ENCODE measurements around the gene XCR1.

XCR1 gene

GRCh38 chr3:45992821-45993221 is 34.5 kb downstream of the XCR1 start:
- H3K4me3 ChIP-seq (ENCODE audit: low read length): 0 out of 2 replicates have a peak overlapping the region, but pooled peaks have one; percentile 6
- peaks cover 3% of the 10 kb centered on the region; the same call in 1 of the 2 replicates for H3K36me3 ChIP-seq (ENCODE audit: control insufficient read depth, low read length)
- H3K79me2 ChIP-seq (ENCODE audit: control insufficient read depth, low read length): peaks cover 72% of the 10 kb centered on the region
- TF ChIP-seq EZH2phosphoT487 (IDR thresholded peaks at IDR 0.05; ENCODE audit: borderline replicate concordance, low read length): no peak
- TF ChIP-seq, protein P1, sequence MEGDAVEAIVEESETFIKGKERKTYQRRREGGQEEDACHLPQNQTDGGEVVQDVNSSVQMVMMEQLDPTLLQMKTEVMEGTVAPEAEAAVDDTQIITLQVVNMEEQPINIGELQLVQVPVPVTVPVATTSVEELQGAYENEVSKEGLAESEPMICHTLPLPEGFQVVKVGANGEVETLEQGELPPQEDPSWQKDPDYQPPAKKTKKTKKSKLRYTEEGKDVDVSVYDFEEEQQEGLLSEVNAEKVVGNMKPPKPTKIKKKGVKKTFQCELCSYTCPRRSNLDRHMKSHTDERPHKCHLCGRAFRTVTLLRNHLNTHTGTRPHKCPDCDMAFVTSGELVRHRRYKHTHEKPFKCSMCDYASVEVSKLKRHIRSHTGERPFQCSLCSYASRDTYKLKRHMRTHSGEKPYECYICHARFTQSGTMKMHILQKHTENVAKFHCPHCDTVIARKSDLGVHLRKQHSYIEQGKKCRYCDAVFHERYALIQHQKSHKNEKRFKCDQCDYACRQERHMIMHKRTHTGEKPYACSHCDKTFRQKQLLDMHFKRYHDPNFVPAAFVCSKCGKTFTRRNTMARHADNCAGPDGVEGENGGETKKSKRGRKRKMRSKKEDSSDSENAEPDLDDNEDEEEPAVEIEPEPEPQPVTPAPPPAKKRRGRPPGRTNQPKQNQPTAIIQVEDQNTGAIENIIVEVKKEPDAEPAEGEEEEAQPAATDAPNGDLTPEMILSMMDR (IDR thresholded peaks at IDR 0.05; ENCODE audit: low read depth, low read length, poor library complexity, severe bottlenecking): no peak
- peak overlapping the region; percentile 28 for H3K4me2 ChIP-seq (ENCODE audit: low read length)
- H3K27me3 ChIP-seq (ENCODE audit: control insufficient read depth, low read length): no peaks in the 10 kb centered on the region
- H3F3A ChIP-seq (ENCODE audit: control insufficient read depth, insufficient read depth): no peaks in the 10 kb centered on the region
- no peaks in the 10 kb centered on the region; the same call in 1 of the 2 replicates for H4K20me1 ChIP-seq (ENCODE audit: control insufficient read depth, insufficient read depth, low read depth, low read length)
- no peaks in the 10 kb centered on the region for H3K9me2 ChIP-seq (replicated peaks; ENCODE audit: control insufficient read depth, low read length)
- no peak overlapping the region for H3K27ac ChIP-seq (ENCODE audit: low read depth, low read length)
- H3K9me3 ChIP-seq (ENCODE audit: control insufficient read depth, insufficient read depth, low read length): no peaks in the 10 kb centered on the region
- H3K4me1 ChIP-seq (ENCODE audit: control insufficient read depth, low read length): peaks cover 32% of the 10 kb centered on the region

DNA sequence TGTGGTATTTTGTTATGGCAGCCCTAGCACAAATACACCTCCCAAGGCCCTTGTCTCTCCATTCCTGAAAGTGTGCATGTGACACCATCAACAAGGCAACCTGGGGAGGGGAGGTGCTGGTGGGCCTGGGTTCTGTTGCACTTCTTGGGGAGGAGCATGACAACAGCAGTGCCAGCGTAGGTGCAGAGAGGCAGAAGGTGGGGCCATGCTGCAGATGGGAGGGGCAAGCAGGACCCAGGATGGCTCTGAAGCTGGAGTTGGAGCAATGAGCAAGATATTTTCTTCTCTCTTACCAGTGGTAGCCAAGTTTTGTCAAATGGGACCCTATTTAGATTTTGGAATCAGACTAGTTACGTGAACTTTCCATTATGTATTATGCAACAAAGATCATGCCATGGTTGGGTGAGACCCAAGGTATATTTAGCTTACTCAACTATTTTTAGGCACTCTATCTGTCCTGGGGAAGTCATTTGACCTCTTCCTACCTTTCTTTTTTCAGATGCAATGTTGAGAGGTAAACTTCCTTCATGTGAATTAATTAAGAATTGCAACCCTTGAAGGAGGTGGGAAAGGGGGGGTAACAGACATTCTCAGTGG is 35.1 kb downstream of the XCR1 start:
- no peaks in the 10 kb centered on the region; the same call in 1 of the 2 replicates for H4K20me1 ChIP-seq (ENCODE audit: control insufficient read depth, insufficient read depth, low read depth, low read length)
- H3K4me2 ChIP-seq (ENCODE audit: low read length): peak overlapping the region; percentile 28
- H3K27ac ChIP-seq (ENCODE audit: low read depth, low read length): no peak overlapping the region
- no peaks in the 10 kb centered on the region for H3F3A ChIP-seq (ENCODE audit: control insufficient read depth, insufficient read depth)
- peaks cover 32% of the 10 kb centered on the region for H3K4me1 ChIP-seq (ENCODE audit: control insufficient read depth, low read length)
- peaks cover 3% of the 10 kb centered on the region; the same call in 1 of the 2 replicates for H3K36me3 ChIP-seq (ENCODE audit: control insufficient read depth, low read length)
- peaks cover 78% of the 10 kb centered on the region for H3K79me2 ChIP-seq (ENCODE audit: control insufficient read depth, low read length)
- H3K27me3 ChIP-seq (ENCODE audit: control insufficient read depth, low read length): no peaks in the 10 kb centered on the region
- H3K9me3 ChIP-seq (ENCODE audit: control insufficient read depth, insufficient read depth, low read length): no peaks in the 10 kb centered on the region
- H3K4me3 ChIP-seq (ENCODE audit: low read length): no peak overlapping the region
- no peaks in the 10 kb centered on the region for H3K9me2 ChIP-seq (replicated peaks; ENCODE audit: control insufficient read depth, low read length)
- TF ChIP-seq, protein P1 (IDR thresholded peaks at IDR 0.05; ENCODE audit: low read depth, low read length, poor library complexity, severe bottlenecking): no peak
- TF ChIP-seq EZH2phosphoT487 (IDR thresholded peaks at IDR 0.05; ENCODE audit: borderline replicate concordance, low read length): no peak

GRCh38 chr3:45991341-45991740 is 35.9 kb downstream of the XCR1 start:
- H3K9me2 ChIP-seq (replicated peaks; ENCODE audit: control insufficient read depth, low read length): no peaks in the 10 kb centered on the region
- H3K79me2 ChIP-seq (ENCODE audit: control insufficient read depth, low read length): peaks cover 87% of the 10 kb centered on the region
- no peaks in the 10 kb centered on the region for H3K27me3 ChIP-seq (ENCODE audit: control insufficient read depth, low read length)
- no peak overlapping the region for H3K4me2 ChIP-seq (ENCODE audit: low read length)
- H3K36me3 ChIP-seq (ENCODE audit: control insufficient read depth, low read length): peaks cover 3% of the 10 kb centered on the region; the same call in 1 of the 2 replicates
- peaks cover 4% of the 10 kb centered on the region for H4K20me1 ChIP-seq (ENCODE audit: control insufficient read depth, insufficient read depth, low read depth, low read length)
- H3K4me1 ChIP-seq (ENCODE audit: control insufficient read depth, low read length): peaks cover 30% of the 10 kb centered on the region
- no peaks in the 10 kb centered on the region for H3K9me3 ChIP-seq (ENCODE audit: control insufficient read depth, insufficient read depth, low read length)
- H3K4me3 ChIP-seq (ENCODE audit: low read length): no peak overlapping the region
- no peaks in the 10 kb centered on the region for H3F3A ChIP-seq (ENCODE audit: control insufficient read depth, insufficient read depth)
- TF ChIP-seq, protein P1 (IDR thresholded peaks at IDR 0.05; ENCODE audit: low read depth, low read length, poor library complexity, severe bottlenecking): no peak
- TF ChIP-seq EZH2phosphoT487 (IDR thresholded peaks at IDR 0.05; ENCODE audit: borderline replicate concordance, low read length): no peak
- no peak overlapping the region for H3K27ac ChIP-seq (ENCODE audit: low read depth, low read length)
